Fibroblast of peridontal ligament (primary cell): ENCODE data around the gene CASQ1.

Experiments
- DNase-seq: peaks from one replicate; pipeline ENCODE4 v3.0.0-alpha.2; 2010; ENCODE audit errors: extremely low read depth

CASQ1 gene

DNA sequence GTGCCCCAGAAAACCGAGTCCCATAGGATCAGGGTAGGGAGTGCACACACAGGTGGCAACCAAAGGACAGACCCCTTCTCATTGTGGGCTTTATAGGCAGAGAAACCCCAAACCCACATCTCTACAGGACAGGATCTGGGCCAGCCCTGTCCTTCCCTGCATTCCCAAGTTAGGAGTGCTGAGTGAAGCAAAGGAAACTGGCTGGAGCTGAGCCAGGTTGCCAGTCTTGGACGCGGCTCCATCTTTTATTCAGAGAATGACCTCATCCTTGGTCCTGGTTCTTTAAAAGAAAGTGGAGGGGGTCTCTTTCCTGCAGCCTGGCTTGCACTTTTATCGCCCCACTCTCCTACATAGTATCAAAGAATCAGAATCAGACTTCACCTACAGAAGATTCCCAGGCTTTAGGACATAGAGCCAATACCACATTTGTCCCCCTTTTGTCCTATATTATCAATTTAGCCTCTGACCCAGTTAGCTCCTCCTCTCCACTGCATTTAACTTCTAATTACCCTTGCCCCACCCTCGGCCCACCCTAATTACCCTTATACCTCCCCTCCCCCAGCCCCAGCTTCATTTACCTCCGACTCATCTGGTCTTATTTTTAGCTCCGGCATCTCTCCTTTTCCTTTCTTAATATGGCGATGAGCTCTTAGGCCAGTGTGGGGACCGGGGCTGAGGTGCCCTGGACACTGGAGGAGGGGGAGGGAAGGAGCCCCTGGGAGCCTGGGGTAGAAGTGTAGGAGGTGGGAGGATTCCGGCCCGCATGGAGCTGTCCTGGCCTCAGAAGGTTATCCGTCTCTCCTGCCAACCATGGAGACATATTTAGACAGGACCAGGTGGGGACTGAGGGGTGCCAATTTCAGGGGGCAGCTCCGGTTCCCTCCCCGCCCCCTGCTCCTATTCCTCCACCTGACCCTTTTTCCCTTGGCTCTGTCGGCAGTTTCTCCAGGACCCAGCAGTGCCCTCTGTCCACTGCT is at the start of gene CASQ1:
Gene CASQ1 (plus strand): TSS at position 927 of the 977 bp plus-strand sequence. CDS start 177 bp downstream, outside the sequence.
- peak; percentile 57 for DNase-seq

DNA sequence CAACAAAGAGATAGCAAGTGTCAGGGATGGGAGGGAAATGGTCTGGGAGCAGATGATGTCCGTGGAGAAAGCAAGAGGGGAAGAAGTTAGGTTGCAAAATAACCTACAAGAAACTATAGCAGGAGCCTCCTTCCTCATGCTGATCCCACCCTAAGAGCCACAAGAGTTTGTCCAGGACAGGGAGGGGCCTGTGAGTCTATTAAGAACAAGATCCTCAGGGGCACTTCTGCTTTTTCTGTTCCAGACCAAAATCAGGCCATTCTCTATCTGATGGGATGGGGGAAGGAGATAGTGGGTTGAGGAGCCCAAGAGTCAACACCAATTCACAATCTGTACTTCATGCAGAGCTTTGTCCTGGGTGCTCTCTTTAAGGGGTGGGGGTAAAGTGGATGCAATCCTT is 46.7 kb upstream of the CASQ1 start:
- DNase-seq = no peak

DNA sequence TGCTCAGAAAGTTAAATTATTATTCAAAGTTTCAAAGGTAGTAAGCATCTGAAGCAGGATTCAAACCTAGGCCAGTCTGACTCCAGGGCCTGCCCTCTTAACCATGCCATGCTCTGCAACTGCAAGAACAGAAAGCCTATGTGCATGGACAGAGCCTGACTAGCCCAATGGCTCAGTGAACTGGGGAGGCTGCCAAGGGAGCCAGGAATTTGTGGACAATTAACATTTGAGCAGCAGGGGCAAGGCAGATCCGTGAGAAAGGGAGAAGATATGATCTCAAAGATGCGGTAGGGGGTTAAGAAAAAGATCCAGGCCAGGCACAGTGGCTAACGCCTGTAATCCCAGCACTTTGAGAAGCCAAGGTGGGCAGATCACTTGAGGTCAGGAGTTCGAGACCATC is 45.5 kb upstream of the CASQ1 start:
- peak; percentile 66 for DNase-seq

DNA sequence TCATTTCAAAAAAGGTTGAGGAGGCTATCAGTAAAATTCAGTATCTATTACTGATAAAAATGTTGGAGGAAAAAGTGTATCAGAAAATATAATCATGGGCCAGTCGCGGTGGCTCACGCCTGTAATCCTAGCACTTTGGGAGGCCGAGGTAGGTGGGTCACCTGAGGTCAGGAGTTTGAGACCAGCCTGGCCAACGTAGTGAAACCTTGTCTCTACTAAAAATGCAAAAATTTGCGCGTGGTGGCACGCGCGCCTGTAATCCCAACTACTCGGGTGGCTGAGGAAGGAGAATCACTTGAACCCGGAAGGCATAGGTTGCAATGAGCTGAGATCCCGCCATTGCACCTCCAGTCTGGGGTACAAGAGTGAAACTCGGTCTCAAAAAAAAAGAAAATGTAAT is 44.3 kb upstream of the CASQ1 start:
- no peak for DNase-seq

DNA sequence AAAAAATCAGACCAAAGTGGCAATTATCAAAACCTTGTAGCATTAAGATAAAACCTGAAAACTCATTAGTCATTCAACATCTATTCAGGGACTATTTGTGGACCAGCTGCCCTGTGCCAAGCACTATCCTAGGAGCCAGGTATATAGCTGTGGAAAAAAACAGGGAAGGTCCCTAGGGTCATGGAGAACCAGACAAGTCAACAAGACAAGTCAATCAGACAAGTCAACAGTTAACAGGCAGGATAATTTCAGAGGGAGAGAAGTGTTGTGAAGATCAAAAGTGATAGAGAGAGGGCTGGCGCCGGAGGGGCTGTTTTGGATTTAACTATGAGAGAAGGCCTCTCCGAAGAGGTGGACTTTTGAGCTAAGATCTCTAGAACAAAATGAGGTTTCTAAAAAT is 42.3 kb upstream of the CASQ1 start:
- no peak for DNase-seq

DNA sequence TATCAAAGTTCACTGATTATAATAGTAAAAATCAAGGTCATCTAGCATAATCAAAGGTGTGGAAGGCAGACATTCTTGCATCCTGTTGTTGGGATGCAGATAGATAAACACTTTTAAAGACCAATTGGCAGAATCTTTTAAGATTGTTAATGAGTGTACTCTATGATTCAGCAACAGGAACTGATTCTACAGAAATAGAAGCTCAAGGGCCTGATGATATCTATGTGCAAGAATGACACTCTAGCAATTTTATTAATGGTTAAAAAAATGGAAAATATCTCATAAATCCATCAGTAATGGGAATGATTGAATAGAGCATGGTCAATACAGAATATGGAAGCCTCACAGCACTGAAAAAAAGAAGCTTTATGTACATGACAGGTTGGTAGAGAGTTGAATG is 41.1 kb upstream of the CASQ1 start:
- peak; percentile 27 for DNase-seq

DNA sequence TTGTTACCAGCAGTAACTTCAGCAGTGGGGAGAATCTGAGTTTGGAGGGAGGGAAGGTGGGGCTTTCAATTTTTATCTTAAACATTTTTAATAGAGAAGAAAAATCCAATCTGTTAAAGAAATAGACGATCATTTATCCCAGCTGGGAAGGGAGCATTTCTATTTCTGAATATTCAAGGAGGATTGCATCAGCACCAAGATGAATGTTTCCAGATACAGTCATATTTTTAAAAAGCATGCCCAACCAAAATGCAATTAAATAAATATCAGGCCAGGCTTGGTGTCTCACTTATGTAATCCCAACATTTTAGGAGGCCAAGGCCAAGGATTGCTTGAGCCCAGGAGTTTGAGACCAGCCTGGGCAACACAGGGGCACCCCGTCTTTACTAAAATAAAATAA is 40.7 kb upstream of the CASQ1 start:
- peak; percentile 90 for DNase-seq

DNA sequence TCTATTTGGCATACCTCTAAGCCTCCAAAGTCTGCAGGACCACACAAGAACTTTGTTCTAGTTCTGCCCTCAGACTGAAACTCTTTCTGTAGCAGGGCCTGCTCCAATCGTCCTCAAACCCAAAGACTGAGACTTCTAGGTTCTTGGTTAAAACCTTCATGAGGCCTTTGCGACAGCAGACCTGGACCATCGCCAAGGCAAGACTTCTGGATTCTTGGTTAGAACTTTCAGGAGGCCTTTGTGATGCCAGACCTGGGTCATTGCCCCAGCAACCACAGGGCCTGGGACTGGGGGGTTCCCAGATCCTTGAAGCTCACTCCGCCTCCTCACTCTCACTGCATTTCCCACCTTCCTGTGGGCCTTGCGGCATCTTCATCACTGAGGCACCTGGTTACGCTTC is 39.1 kb upstream of the CASQ1 start, which contains the start of gene ATP1A4:
Gene ATP1A4 (plus strand): TSS at position 301 of the 400 bp plus-strand sequence. CDS start 438 bp downstream, outside the sequence.
- no peak for DNase-seq

DNA sequence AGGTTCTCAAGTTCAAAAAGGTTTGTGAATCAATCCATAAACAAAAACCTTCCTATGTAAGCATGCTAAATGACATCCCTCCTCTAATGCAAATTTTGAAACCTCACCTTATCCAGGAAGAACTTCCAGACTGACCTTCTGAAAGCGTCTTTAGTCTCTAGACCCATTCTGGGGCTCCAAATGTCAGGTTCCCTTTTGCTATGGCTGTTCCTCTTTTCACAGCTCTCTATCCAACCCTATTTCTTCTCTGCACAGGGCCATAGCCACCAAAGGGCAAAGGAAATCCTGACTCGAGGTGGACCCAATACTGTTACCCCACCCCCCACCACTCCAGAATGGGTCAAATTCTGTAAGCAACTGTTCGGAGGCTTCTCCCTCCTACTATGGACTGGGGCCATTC is 35.6 kb upstream of the CASQ1 start:
- no peak for DNase-seq

DNA sequence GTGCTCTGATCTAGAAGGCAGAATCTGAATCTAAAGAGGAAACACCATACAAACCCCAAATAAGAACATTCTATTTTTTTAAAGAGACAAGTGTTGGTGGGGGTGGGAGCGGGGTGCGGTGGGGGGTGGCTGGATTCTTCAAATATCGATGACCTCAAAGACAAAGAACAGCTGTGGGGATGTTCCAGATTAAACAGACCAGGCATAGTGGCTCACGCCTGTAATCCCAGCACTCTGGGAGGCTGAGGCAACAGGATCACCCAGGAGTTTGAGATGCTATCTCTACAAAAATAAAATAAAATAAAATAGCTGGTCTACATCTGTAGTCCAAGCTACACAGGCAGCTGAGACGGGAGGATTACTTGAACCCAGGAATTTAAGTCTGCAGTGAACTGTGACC is 34.0 kb upstream of the CASQ1 start:
- no peak for DNase-seq

DNA sequence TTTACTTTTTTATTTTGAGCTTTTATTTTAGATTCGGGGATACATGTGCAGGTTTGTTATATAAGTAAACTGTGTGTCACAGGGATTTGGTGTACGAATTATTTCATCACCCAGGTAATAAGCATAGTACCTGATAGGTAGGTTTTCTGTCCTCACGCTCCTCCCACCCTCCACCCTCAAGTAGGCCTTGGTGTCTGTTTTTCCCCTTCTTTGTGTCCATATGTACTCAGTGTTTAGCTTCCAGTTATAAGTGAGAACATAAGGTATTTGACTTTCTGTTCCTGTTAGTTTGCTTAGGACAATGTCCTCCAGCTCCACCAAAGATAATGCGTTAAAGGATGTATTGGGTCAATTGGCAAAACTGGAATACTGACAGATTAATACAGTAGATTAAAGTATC is 33.2 kb upstream of the CASQ1 start:
- DNase-seq = no peak

DNA sequence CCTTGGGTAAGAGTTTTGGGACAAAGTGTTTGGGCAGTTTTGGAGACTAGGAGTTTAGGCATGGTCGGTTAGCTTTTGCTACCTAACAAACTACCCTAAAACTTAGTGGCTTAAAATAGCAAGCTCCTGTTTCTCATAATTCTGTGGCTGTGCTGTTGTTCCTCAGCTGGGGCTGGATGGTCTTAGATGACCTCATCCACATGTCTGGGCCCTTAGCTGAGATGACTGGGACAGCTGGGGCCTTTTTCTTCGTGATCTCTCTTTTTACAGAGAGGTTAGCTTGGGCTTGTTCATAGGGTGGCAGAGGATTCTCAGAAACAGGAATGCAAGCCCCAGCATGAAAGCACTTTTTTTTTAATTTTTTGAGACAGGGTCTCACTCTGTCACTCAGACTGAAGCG is 32.3 kb upstream of the CASQ1 start:
- no peak for DNase-seq

DNA sequence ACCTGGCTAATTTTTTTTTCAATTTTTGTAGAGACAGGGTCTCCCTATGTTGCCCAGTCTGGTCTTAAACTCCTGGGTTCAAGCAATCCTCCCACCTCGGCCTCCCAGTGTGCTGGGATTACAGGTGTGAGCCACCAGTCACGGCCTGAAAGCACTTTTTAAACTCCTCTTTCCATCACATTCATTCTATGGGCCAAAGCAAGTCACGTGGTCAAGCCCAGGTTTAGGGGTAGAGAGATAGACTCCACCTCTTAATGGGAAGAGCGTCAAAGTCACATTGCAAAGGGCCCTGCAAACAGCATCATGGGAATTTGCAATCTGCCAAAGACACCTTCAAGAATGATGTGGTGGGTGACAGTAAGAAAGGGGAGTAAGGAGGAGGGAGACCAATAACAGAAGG is 31.8 kb upstream of the CASQ1 start:
- no peak for DNase-seq

DNA sequence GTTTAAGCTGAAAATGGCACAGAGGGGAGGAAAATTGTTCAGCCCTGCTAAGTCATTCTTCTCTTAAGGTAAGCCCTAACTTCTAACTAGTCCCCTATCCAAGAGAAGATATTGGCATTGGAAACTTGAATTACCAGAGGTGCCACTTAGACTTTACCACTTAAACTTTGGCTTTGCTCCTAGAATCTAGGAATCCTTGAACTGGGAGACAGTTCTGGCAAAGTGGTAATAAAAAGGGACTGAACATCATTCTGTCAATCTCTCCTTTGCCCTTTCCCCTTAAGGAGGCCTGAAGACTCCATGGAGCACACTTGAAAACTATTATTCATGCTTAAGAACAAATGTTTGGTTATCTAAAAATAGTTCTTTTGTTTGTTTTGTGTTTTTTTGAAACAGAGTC is 30.5 kb upstream of the CASQ1 start:
- no peak for DNase-seq

DNA sequence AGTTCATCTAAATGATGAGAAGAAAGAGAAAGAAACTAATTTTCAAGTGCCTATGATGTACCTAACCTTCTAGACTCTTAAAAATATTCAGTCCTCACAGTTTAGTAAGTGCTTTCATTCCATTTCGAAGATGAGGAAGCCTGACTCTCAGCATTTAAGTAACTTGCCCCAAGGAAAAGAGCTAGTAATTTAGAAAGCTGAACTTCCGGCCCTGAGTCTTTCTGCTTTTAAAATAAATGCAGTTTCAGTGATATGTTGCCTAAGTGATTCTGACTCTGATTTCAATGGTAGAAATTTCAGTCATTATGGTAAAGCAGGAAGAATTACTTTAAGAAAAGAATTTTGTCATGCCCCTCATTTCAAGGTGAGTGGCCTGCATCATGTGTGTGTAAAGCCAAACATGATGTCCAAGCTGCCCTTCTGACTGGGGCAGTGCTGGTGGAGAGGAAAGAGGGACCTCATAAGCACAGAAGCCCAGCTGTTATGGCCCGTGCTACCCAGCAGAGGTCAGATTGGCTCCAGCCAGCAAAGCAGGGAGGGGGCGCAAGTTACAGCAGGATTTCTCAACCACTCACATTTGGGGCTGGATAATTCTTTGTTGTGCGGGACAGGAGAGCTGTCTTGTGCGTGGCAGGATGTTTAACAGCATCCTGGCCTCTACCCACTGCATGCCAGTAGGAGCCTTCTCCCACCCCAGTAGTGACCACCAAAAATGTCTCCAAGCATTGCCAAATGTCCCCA is 28.2 kb upstream of the CASQ1 start:
- DNase-seq = peak; percentile 47

DNA sequence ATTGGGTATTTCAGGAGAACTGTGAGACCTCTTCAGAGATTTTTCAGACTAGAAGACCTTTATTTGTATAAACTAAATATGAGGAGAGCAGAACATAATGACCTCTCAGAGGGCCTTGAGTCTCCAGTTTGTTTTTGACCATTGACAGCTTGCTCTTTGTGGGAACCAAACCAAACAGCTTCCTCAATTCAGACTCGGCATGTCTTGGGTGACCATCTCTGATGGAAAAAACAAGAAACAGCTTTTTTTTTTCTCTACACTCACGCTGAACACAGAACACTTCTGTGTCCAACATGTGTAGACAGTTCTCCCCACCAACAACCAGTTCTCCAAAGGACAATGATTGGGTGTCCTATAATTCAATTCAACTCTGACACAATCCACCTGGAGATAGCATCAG is 27.4 kb upstream of the CASQ1 start:
- DNase-seq = no peak

DNA sequence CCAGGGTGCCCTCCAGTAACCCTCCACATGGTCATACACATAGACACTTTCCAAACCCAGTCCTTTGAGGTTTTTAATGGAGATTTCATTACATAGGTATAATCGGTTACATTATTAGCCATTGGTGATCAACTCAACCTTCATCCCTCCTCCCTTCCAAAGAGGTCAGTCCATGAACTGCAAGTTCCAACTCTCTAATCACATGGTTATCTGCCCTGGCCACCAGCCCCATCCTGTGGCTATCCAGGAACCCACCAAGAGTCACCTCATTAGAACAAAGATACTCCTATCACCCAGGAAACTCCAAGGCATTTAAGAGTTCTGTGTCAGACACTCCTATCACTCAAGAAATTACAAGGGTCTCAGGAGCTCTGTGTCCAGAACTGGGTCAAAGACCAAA is 26.8 kb upstream of the CASQ1 start:
- DNase-seq = no peak

DNA sequence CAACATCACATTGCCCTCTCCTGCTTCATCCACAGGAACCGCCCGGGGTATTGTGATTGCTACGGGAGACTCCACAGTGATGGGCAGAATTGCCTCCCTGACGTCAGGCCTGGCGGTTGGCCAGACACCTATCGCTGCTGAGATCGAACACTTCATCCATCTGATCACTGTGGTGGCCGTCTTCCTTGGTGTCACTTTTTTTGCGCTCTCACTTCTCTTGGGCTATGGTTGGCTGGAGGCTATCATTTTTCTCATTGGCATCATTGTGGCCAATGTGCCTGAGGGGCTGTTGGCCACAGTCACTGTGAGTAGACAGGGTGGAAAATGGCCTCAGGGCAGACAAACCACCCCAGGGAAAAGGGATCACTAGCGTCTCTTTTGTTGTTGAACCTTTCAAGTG is 26.3 kb upstream of the CASQ1 start:
- no peak for DNase-seq

DNA sequence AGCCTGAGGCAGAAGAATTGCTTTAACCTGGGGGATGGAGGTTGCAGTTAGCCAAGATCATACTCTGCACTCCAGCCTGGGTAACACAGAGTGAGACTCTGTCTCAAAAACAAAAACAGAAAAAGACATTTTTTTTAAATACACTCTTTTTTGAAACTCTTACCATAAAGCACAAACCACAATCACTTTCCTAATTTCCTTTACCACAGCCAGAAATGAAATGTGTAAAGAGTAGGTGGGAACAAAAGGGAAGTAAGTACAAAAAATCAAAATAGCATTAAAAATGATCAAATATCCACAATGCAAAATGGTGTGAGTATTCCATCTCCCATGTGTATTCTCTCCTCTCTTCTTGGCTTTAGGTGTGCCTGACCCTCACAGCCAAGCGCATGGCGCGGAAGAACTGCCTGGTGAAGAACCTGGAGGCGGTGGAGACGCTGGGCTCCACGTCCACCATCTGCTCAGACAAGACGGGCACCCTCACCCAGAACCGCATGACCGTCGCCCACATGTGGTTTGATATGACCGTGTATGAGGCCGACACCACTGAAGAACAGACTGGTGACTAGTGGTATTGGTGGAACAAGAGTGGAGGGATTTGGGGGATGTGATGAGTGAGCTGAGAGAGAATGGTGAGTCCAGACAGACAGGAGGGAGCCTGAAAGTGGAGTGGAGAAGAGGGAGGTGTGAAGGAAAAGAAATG is 24.1 kb upstream of the CASQ1 start:
- DNase-seq = no peak

DNA sequence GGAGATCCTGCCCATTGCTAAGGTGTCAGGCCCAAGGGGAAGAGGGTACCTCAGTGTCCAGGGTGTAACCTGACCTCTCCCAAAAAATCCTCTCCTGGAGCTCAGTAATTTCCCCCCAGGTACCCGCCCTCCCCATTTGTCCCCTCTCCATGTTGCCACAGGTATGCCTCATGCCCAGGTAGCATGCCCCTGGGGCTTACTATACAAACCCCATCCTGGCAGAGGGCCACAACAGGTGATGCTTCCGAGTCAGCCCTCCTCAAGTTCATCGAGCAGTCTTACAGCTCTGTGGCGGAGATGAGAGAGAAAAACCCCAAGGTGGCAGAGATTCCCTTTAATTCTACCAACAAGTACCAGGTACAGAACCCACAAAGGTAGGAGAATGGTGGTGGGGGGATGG is 23.3 kb upstream of the CASQ1 start:
- no peak for DNase-seq

DNA sequence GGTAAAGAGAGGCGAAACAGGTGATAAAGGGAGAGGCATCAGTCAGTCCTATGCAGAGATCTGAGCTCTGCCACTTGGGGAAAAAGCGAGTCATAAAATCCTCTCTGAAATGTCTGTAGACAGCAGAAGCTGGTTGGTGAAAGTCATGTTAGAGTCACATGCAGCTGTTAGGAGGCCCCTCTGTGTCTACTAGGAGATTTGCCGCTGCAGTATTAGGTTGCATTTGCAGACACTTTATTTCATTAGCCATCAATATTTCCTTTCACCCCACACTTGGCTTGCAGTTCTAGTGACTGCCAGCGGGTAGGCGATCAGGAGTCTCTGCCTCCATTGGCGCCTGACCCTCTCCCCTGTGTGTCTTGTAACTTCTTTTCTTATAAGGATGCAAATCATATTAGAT is 22.8 kb upstream of the CASQ1 start:
- no peak for DNase-seq

DNA sequence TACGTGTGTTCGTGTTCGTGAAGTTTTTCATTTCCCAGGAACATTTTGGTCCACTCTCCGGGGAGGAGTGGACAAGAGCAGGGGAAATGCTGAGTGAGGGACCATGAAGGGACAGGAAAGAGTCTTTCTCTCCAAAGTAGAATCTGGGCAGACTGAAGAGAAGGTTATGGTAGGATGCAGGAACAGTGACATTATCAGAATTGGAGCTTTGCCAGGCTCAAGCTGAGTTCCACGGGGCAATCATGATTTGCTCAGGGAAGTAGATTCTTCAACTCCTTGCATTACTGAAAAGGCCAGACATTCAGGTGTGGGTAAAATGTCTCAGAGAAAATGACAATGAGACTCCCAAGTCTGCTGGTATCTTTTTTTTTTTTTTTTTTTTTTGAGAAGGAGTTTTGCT is 22.4 kb upstream of the CASQ1 start:
- DNase-seq = no peak
